Neural crest cell (in vitro differentiated cells): ENCODE data around the gene ITGB4. TPM values are rescaled to one million over a fixed set of nuclear protein-coding genes. Genes with fewer than 3 reads are reported as not detected.

Experiments used
- DNase-seq: peaks from one replicate; pipeline ENCODE4 v3.0.0; 2021; ENCODE audit warnings: low read depth, mixed read lengths, low spot score
- H3K27ac Mint-ChIP-seq: one replicate; pipeline ENCODE4 v1.8.0; 2021; ENCODE audit warnings: mild to moderate bottlenecking, mixed read lengths; ENCODE audit not compliant: unreplicated experiment
- H3K27me3 Mint-ChIP-seq: 2 replicates; pipeline ENCODE4 v1.8.0; 2021; ENCODE audit warnings: low read depth, mild to moderate bottlenecking, mixed read lengths
- H3K36me3 Mint-ChIP-seq: 2 replicates; pipeline ENCODE4 v1.8.0; 2021; ENCODE audit warnings: low read depth, mild to moderate bottlenecking, mixed read lengths
- H3K4me1 Mint-ChIP-seq: 2 replicates; pipeline ENCODE4 v1.8.0; 2021; ENCODE audit warnings: mixed read lengths
- H3K4me3 Mint-ChIP-seq: one replicate; pipeline ENCODE4 v1.8.0; 2021; ENCODE audit warnings: mild to moderate bottlenecking, mixed read lengths
- H3K9me3 Mint-ChIP-seq: 2 replicates; pipeline ENCODE4 v1.8.0; 2021; ENCODE audit warnings: mixed read lengths
- total RNA-seq: library from RNA; stranded (reverse); gene quantifications from 2 replicates; pipeline ENCODE4 v1.2.1, GENCODE V29; 2021
- TF ChIP-seq, protein P1 (sequence below): fragments of 200-600 bp; sonication (generic); conservative IDR thresholded peaks from 2 replicates; pipeline ENCODE4 v1.5.0; 2021; ENCODE audit warnings: antibody characterized with exemption, mild to moderate bottlenecking

The ITGB4 gene
- total RNA-seq, 1 donor from 2014 or later = 1.4 TPM

DNA sequence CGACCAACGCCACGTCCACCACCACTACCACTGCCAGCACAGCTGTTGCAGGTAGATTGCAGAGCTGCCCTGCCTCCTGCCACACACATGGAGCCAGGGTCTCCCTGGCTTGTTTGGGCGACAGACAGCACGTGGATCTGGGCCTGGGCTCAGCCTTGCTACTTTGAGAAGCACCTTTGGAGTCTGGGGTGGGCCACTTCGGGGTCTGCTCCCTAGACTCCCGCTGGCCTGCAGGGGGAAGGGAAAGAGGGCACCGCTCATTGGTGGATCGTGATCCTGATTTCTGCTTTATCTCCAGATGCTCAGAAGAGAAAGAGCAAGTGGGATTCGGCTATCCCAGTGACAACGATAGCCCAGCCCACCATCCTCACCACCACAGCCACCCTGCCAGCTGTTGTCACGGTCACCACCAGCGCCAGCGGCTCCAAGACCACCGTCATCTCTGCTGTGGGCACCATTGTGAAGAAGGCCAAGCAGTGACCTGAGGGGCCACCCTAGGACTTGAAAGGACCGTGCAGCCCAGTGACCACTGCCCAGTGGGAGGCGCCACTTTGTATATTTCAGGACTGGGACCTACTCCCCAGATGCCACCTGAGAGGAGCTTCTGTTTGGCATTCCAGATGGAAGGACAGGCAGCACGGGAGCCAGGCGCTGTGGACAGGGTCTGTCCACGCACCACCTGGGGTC is 15.1 kb upstream of the ITGB4 start:
- peak overlapping the region; percentile 47 for H3K27ac Mint-ChIP-seq
- peaks cover 7% of the 10 kb centered on the region for H3K27me3 Mint-ChIP-seq
- no peak for DNase-seq
- H3K4me3 Mint-ChIP-seq = no peak overlapping the region
- H3K36me3 Mint-ChIP-seq = peaks cover 6% of the 10 kb centered on the region
- no peaks in the 10 kb centered on the region for H3K4me1 Mint-ChIP-seq
- TF ChIP-seq, protein P1, sequence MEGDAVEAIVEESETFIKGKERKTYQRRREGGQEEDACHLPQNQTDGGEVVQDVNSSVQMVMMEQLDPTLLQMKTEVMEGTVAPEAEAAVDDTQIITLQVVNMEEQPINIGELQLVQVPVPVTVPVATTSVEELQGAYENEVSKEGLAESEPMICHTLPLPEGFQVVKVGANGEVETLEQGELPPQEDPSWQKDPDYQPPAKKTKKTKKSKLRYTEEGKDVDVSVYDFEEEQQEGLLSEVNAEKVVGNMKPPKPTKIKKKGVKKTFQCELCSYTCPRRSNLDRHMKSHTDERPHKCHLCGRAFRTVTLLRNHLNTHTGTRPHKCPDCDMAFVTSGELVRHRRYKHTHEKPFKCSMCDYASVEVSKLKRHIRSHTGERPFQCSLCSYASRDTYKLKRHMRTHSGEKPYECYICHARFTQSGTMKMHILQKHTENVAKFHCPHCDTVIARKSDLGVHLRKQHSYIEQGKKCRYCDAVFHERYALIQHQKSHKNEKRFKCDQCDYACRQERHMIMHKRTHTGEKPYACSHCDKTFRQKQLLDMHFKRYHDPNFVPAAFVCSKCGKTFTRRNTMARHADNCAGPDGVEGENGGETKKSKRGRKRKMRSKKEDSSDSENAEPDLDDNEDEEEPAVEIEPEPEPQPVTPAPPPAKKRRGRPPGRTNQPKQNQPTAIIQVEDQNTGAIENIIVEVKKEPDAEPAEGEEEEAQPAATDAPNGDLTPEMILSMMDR = no peak
- H3K9me3 Mint-ChIP-seq = no peaks in the 10 kb centered on the region

DNA sequence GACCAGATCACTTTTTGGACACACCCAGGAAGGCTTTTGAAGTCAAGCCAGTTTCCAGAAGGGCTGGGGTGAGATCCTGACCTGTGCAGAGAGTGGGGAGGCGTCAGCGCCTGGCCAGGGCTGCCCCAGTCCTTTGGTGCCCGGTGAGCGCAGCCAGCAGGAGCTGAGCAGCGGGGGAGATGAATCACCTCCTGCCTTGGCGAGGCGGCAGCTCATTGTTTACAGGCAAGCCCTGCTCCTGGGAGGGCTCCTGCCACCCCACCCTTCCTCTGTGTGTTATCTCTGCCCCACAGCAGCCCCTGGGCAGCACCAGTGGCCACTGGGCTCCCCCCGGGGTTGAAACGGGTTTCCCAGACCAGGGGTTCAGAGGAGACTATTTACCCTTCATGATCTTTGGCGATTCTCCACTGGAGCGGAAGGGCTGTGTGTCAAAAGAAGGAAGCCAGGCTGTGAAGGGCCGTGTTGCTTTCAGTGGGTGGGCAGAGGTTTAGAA is 14.1 kb upstream of the ITGB4 start:
- Mint-ChIP-seq H3K36me3 (peaks cover 2% of the 10 kb centered on the region), H3K27ac (no peak overlapping the region), H3K27me3 (peaks cover 9% of the 10 kb centered on the region), H3K9me3 (no peaks in the 10 kb centered on the region), H3K4me3 (no peak overlapping the region), H3K4me1 (no peaks in the 10 kb centered on the region)
- DNase-seq = no peak
- TF ChIP-seq, protein P1 = no peak

DNA sequence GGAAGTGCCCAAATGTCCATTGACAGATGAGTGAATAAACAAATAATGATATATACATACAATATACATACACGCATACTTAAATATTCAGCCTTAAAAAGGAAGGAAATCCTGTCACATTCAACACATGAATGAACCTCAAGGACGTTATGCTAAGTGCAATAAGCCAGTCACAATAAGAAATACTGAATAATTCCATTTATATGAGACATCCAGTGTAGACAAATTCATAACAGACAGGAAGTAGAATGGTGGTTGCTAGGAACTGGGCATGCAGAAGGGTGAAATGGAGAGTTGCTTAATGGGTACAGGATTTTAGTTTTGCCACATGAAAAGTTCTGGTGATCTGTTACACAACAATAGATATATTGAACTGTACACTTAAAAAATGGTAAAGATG is 8.8 kb upstream of the ITGB4 start:
- TF ChIP-seq, protein P1 = no peak
- peaks cover 35% of the 10 kb centered on the region for H3K27me3 Mint-ChIP-seq
- no peak overlapping the region for H3K27ac Mint-ChIP-seq
- no peak overlapping the region for H3K4me3 Mint-ChIP-seq
- no peak for DNase-seq
- H3K4me1 Mint-ChIP-seq = no peaks in the 10 kb centered on the region
- H3K36me3 Mint-ChIP-seq = peaks cover 2% of the 10 kb centered on the region
- no peaks in the 10 kb centered on the region for H3K9me3 Mint-ChIP-seq

DNA sequence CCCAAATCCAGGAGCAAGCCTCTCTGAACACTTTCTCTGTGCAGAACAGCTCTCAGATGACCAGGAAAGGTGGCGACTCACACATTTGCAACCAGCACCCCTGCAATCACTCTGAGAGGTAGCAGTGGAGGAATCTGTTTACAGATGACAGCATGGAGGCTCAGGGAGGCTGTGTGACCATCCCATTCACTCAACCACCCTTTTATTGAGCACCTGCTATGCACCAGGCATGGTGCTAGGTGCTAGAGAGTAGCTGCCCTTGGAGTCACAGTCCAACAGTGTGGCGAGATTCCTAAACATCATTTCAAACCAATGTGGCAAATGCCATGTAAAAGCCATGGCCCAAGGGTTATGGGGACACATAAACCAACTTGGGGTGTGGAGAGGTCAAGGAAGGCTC is 1.5 kb upstream of the ITGB4 start:
- Mint-ChIP-seq H3K9me3 (no peaks in the 10 kb centered on the region), H3K27me3 (peaks cover 69% of the 10 kb centered on the region), H3K36me3 (no peaks in the 10 kb centered on the region), H3K4me1 (no peaks in the 10 kb centered on the region), H3K4me3 (no peak overlapping the region), H3K27ac (no peak overlapping the region)
- TF ChIP-seq, protein P1 = no peak
- no peak for DNase-seq

DNA sequence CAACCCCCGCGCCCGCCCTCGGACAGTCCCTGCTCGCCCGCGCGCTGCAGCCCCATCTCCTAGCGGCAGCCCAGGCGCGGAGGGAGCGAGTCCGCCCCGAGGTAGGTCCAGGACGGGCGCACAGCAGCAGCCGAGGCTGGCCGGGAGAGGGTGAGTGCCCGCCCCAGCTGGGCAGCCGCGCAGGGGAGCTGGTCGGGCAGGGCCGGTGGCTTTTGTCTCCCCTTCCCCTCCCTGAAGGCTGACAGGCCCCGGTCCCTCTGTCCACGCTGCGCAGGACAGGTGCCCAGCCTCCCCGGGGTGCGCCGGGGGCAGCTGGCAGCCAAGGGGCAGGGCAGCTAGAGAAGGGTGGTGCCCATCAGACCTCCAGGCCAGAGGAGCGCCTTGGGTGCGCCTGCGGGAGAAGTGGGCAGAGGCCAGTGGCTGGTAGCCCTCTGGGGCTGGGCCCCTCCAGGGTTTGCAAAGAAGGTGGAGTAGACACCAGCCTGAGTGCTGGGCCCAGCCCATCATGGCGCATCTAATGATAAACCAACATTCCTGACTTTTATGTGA is 278 bp downstream of the ITGB4 start:
- no peak for DNase-seq

More for the DNA sequence above, 278 bp downstream of the ITGB4 start:
- Mint-ChIP-seq H3K4me3 (no peak overlapping the region), H3K4me1 (no peaks in the 10 kb centered on the region), H3K36me3 (no peaks in the 10 kb centered on the region), H3K27me3 (peaks cover 60% of the 10 kb centered on the region), H3K9me3 (no peaks in the 10 kb centered on the region), H3K27ac (no peak overlapping the region)
- TF ChIP-seq, protein P1 = no peak
